Measurements from ENCODE around the gene PSAPL1.

Gene PSAPL1, protein sequence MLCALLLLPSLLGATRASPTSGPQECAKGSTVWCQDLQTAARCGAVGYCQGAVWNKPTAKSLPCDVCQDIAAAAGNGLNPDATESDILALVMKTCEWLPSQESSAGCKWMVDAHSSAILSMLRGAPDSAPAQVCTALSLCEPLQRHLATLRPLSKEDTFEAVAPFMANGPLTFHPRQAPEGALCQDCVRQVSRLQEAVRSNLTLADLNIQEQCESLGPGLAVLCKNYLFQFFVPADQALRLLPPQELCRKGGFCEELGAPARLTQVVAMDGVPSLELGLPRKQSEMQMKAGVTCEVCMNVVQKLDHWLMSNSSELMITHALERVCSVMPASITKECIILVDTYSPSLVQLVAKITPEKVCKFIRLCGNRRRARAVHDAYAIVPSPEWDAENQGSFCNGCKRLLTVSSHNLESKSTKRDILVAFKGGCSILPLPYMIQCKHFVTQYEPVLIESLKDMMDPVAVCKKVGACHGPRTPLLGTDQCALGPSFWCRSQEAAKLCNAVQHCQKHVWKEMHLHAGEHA

DNA sequence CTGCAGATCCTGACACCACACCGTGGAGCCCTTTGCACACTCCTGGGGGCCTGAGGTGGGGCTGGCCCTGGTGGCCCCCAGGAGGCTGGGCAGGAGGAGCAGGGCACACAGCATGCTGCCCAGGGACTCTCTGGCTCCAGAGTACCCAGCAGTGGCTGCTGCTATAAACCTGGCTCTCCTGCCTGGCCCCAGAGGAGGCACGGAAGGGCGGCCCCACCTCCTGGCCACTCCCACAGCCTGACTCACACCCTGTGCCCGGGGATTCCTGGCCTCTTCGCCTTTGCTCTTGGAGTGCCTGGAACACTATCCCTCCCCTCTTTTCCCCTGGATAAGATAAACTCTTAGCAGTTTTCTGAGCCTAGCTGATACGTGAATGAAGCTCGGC, at the start of gene PSAPL1:
TSS of gene PSAPL1 (minus strand) at position 165 of the 385 bp plus-strand sequence. CDS start at position 114, 51 bp downstream.
- peak; percentile 84 for DNase-seq

DNA sequence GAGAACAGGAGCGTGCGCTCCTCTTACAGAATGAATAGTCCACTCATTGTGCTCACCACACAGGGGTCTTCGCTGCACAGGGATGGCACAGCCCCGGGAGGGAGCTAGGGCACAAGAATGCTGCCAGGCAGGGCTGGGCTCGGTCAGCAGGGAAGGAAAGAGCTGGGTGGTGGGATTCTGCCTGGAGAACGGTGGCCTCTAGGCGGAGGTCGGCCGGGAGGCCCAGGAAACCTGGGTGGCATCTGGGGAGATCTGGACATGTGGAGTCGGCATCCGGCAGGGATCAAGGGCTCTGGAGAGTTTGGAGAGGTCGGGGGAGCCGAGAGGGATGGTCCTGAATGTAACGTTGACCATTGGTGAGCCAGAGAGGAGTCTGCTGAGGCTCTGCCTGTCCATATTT, 46.5 kb upstream of the PSAPL1 start:
- no peak for DNase-seq

DNA sequence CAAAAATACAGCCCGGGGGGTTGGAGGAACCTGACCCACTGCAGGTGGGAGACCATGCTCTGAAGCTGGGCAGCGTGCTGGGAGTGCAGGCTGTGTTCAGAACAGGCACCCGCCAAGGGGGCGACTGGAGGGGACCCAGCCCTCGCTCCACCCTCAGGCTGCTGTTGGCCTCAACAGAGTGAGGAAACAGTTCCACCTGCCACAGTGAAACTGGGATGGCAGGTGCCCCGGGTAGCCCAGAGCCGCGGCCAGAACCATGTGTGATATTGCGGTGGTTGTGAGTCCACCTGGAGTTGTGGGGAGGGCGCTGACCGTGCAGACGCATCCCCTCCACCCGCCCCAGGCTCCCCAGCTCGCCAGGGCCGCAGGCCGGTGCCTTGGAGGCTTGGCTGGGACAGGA, 45.7 kb upstream of the PSAPL1 start:
- no peak for DNase-seq

DNA sequence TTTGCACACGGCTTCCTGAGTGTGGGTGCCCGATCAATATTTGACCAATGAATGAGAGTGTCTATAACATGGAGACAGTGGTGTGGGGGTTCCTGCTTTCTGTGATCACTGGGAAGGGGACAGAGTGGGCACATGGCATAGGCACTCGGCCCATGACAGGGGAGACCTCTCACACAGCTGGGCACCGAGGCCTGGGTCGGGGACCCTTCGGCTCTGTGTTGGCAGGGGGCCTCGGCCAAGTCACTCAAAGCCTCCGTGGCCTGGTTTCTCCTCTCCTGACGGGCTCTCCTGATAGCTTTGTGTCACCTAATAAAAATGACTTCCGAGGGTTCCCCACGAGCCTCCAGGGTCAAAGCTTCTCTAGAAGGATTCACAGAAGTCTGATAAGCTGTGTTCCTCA, 43.9 kb upstream of the PSAPL1 start:
- DNase-seq, result no peak

DNA sequence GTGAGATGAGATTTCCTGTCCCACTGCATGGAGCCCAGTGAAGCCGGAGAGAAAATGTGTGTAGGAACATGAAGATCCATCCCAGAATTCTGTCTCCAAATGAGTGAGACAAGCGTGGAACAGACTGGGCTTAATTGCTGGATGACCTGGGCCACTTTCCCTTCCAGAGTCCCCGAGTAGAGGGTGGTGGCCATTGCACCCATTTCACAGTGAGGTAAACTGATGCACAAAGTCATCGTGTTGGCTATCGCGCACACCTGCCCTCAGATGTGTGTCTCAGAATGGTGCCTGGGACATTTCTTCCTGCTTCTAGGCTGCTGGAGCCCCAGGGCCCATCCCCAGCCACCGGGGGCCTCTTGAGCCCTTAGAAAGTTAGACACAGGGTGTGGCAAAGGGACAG, 43.0 kb upstream of the PSAPL1 start:
- DNase-seq, result no peak

DNA sequence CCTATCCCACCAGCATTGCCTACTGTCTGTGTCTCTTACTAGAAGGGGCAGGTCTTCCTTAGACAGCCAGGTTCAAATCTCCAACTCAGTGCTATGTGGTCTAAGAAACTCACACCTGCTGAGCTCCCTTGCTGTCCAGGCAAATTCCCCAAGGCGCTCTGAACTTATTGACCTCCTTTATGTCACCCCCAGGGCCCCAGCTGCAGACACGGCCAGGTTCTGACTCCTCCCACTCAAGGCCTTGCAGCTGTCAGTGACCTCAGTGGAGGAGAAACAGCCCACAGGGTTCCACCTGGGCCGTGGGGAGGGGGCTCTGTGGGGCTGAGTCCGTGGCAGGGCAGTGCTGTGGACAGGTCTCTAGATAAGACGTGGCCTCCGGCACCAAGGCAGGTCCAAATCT, 42.1 kb upstream of the PSAPL1 start:
- no peak for DNase-seq

DNA sequence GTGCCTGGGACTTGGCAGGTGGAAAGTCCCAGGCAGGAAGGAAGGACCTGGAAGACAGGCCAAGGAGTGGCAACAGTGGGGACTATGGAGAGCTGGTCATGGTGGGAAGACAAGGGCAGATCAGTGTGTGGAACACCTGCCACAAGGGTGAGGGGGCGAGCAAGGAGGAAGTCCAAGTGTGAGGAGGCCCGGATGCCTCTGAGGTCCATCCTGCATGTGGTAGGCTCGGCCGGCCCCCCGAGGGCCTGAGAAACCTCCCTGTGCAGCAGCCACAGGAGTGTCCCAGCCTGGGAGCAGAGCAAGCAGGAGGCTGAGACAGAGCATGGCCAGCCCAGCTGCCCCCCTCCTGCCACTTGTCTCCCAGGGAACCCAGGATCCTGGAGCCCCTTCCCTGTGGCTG, 40.5 kb upstream of the PSAPL1 start:
- no peak for DNase-seq

DNA sequence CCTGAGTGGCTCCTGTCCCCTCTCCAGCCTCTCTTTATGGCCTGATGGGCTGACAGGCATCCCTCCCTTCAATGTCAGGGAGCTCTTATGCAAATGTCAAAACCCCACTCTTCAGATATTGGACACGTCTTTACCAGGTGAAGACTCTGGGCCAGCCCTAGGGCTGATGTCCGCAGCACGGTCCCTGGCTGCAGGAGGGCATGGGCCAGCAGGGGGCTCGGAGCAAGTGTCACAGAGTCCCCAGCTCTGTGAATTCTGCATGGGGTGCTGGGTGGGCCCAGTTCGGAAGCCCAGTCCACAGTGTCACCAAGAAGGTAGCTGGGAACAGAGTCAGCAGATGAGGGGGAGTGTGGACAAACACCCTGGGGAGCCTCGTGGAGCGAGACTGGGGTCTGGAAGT, 39.6 kb upstream of the PSAPL1 start:
- no peak for DNase-seq

DNA sequence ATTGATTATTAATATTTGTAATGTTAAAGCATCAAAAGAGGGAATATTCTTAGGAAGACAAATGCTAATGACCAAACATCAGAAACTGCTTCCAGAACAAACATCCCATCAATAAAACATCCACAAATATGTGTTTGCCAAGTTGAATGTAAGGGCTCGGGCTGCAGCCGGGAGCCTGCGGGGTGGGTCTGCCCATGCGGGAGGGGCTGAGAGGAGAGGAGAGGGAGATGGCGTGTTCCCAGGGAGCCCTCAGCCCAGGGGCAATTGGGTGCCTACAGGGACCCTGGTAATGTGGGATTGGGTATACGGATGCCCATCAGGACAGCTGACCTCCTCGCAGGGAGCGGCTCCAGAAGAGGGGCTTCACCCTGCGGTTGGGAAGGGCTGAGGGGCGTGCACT, 38.4 kb upstream of the PSAPL1 start:
- no peak for DNase-seq

DNA sequence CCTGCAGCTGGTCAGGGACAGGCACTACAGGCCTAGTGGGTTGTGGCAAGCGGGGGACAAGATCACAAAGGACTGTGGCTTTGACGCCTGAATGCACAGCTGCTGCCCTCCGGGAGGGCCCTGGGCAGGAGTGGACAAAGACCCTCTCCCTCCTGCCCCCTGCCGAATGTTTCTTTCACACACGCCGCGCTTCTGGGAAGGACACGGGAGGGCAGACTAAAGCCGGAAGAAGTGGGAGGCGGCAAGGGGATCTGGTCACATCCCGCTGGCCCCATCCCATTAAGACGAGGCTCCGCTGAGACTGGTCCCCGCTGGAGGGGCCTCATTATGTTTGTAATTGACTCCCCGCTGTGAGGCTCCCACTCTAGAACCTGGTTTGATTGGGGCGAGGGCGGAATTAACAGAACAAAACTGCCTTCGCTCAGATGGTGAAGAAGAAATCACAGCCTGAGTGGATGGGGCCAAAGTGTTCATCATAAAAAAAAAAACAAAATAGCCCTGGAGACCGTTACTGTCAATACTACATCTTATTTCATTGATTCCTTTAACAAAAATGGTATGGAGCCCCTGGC, 37.8 kb upstream of the PSAPL1 start:
- no peak for DNase-seq

DNA sequence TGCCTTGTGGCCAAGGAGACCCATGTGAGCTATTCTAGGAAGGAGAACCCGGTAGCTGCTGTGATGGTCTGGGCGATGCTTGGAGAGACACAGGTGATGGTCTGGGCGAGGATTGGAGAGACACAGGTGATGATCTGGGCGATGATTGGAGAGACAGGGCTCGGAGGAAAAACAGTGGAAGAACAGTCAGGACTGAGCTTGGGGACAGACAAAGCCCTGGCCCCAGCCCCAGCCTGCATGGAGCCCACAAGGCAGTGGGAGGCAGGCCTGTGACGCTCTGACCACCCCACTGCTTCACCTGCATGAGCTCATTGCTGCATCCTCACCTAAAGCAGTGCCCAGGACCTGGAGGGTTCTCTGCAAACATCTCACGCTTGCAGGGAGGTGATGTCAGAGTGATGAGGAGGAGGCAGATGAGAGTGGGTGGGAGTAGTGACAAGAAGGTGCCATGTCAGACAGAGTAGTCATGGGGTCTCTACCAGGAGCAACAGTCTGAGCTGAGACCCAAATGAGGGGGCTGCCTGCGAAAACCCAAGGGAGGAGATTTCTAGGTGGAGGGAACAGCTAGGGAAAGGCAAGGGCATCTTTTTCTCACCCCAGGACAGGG, 35.9 kb upstream of the PSAPL1 start:
- DNase-seq, result no peak

DNA sequence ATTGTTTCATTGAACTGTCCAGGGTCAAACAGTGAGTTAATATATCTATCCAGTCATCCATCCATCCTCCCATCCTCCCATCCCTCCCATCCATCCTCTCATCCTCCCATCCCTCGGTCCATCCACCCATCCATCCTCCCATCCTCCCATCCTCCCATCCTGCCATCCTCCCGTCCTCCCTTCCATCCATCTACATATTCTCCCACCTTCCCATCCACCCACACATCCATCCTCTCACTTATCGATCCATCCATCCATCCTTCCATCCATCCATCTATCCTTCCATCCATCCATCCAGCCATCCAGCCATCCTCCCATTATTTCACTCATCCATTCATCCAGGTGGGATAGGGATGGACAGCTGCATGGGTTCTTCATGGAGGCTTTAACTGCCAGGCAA, 35.4 kb upstream of the PSAPL1 start:
- DNase-seq, result no peak

DNA sequence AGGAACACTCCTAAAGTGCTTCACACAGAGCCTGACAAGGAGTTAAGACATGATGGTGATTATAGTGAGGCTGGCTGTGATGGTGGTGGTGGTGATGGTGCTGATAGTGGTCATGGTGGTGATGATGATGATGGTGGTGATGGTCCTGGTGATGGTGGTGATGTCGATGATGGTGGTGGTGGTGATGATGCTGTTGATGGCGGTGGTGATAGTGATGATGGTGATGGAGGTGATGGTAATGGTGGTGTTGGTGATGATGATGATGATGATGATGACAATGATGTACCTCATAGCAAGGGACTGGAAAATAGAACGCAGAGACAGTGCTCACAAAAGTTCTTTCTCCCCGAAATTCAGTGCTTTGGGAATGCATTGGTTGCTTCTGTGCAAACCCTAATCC, 34.3 kb upstream of the PSAPL1 start:
- DNase-seq, result no peak

DNA sequence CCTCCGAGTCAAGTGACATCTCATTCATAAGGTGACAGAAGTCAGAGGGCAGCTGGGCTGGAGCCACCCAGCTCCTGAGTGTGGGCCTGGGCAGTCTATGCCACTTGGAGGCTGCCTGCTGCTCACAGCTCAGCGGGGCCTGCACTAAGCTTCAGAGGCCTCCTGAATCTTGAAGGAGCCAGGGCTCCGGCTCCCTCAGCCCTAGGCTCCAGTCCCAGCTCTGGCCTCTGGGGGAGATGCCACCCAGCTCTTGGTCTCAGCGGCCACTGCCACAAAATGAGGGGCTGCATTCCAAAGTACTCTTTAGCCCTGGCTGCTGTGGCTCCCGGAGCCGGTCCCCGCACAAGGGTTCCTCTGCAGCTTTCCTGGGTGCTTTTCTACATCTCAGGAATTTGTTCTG, 32.7 kb upstream of the PSAPL1 start:
- DNase-seq, result no peak

DNA sequence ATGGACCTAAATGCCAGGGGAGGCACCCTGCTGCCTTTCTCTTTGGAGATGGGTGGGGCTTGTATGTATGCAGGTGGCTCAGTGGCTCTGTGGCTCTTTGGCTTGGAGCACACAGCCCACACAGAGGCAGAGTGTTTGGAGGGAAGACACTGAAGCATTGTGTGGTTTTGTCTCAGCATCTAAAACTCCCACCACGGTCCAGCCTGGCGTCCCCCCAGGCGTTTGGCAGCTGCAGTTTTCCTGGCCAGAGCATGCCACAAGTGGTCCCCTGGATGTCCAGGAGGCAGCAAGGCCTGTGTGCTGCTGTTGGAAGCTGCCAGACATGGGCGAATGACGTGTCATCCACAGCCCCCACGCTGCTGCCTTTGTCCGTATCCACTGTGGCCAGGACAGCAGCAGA, 32.2 kb upstream of the PSAPL1 start:
- DNase-seq, result no peak

DNA sequence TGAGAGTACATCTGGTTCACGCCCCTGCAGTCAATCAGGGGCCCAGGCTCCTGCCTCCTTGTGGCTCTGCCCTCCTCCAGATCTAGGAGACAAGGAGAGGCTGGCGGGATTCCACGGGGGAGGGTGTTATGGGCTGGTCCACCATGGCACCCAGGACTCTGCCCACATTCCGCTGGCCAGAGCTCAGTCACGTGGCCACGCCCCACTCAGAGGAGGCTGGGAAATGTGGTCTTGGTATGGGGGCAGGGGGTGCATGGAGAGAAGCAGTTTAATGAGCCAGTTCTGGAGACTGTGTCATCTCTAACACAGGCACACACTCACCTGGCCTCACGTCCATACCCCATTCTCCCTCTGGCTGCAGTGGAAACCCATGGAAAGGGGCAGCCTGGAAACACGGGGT, 31.5 kb upstream of the PSAPL1 start:
- DNase-seq, result no peak

DNA sequence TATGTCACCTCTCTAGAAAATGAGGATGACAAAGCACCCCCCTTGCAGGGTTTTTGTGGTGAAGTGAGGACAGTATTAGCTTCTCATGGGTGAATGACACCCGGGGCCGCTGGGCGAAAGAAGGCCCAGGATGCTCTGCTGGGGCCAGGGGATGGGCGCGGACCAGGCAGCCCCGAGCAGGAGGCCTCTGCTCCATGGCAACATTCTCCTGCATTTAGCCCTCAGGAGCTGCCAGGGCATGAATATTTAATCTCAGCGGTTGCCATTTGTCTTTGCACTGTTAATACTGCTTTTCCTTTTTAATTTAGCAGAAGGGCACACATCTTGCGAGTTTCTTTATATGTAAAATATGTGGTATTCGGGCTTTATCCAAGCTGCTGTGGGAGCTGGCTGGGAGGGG, 30.3 kb upstream of the PSAPL1 start:
- DNase-seq, result no peak

DNA sequence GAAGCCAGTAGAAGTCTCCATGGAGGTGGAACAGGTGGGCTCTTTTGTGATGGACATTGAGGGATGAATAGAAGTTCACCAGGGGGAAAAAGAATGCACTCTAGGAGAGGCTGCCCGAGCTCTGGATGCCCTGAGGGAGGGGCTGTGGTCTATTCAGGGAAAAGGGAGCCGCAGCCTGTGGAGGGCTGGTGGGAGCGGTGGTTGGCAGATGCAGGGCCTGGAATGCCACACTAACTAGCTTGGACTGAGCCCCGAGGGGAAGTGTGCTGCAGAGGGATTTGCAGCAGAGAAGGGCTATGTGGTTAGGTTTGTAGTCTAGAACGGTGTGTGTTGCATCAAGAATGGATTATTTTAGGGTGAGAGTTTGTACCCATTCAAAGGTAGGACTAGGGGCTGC, 29.5 kb upstream of the PSAPL1 start:
- no peak for DNase-seq

DNA sequence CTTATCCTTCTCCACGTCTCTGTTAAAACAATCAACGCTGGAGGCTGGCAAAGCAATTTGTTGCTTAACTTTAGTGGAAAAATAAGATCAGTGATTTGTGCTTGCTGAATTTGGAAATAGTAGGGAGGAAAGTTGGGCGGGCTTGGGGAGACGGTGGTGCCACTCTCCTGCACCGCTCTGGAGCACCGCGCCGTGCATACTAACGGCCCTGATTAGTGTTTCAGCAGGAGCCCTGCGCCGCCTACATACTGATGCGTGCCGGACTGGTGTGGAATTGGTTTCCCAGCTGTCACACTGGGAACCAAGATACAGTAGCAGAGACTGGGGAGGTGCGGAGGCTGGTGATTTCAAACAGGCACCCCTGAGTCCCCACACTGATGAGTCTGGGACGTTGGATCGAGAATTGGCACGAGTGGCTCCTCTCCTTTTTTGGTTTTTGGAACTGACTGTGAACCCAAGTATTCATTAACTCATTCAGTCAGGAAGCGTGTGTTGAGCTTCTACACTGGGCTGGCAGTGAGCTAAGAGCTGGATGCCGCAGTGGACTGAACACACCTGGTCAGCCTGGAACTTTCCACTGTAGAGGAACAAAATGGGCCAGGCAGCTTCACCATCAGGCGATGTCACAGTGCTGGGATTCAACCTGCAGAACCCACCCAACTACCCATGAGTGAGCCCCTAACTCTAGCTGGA, 29.0 kb upstream of the PSAPL1 start:
- no peak for DNase-seq

DNA sequence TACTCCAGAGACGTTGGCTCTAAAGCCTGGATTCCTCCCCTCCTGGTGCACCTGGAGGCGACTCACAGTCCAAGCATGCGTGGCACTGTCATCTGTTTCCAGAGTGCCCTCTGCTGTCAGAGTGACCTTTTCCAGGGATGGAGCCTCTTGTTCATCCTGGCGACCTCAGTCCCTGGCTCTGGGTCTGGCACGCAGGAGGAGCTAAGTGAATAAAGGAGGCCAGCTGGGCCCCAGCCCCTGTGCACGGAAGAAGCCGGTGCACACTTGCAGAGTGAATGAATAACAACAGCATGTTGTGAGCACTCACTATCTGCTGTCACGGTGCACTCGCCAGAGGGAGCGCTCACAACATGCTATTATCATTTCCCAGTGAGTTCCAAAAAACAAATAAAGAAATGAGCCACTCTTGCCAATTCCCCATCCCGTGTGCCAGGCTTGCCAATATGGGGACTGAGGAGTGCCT, 27.8 kb upstream of the PSAPL1 start:
- no peak for DNase-seq

DNA sequence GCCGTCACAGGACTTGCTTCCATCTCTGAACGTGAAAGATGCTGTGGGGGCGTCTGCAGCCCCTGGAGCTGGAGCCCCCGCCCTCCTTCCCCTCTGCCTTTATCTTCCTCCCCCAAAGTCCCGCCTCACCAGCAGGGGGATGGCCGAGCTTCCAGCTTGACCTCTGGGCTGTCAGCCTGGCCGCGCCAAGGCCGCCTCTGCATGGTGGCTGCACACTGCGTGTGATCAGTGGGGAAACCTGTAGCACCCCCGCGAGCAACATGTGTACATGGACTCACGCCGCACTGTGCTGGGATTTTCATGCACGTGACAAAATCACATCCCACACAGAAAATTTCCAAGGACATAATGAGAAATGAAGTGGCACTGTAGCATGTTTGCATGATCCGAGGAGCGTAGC, 26.5 kb upstream of the PSAPL1 start:
- DNase-seq, result no peak

DNA sequence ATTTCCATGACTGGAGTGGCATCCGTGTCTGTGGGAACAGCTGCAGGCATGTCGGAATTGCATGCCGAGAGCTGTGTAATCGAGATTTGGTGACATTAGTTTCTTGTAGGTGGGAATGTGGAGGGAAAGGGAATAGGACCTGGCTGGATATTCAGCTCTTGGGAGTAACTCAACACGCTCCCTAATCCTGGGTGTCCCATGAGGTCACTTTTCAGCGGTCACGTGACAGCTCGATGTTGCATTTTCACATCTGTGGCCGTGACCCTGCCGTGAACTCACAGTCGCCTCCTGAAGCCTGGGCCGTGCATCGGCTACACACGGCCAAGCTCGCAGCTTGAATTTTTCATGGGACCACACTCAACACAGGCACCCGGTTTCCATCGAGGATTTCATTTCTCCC, 25.8 kb upstream of the PSAPL1 start:
- DNase-seq, result no peak

DNA sequence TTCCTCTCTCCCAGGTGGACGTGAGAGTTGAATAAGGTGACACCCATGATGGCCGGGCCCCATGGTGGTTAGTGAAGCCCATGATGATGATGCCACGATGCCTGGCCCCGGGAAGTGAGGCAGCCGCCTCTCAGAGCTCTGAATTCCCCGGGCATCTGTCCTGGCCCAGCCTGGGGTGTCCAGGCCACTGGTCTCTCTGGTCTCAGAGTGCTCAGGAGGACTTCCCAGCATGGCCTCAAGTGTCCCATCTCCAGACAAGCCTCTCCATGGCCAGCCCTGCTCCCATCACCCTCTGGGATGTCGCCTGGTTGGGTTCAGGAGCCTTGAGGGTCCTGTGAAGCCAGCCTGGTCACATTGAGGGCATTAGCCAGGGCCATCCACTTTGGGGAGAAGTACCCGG, 24.7 kb upstream of the PSAPL1 start:
- DNase-seq, result no peak

DNA sequence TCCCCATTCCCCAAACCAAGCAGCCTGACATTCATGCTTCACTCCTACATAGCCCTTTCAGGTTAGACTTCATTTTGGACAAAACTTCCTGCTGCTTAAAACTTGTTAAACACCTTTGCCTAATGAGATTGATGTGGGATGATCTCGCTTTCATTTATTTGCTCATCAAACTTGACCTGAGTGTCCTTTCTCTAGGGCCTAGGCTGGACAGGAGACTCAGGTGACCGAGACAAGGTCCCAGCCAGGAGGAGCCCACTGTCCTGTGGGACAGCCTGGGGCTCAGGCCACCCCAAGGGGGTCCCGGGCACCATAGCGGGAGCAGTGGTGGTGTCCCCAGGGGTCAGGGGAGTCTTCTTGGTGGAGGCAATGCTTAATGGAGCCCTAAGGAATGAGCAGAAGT, 23.7 kb upstream of the PSAPL1 start:
- no peak for DNase-seq
